RWPE2 (cell line): ENCODE data around the gene NAPB.
"Not testable (repeated sequence)": the region's sequence is repeated elsewhere in the genome, so short reads cannot be mapped to it uniquely, and the experiment has no call there.

ENCODE experiments used
- ATAC-seq: fragments of 200-7000 bp; cut with Tn5 transposase; 3 replicates; pipeline ENCODE4 v1.9.1; 2021; ENCODE audit warnings: low read depth
- DNase-seq: peaks from one replicate; pipeline ENCODE4 v3.0.0-alpha.2; 2020; ENCODE audit warnings: low spot score
- H3K27ac ChIP-seq: fragments of 450-650 bp; 2 replicates; pipeline ENCODE4 v1.5.1; 2017; ENCODE audit warnings: mild to moderate bottlenecking; ENCODE audit not compliant: poor library complexity, severe bottlenecking
- H3K27me3 ChIP-seq: fragments of 250-450 bp; sonication (Bioruptor Pico); 2 replicates; pipeline ENCODE4 v1.5.1; 2021; ENCODE audit warnings: mild to moderate bottlenecking, moderate library complexity; ENCODE audit not compliant: insufficient read depth, poor library complexity, severe bottlenecking
- H3K36me3 ChIP-seq: fragments of 250-450 bp; sonication (Bioruptor Pico); 2 replicates; pipeline ENCODE4 v1.5.1; 2020; ENCODE audit warnings: low read depth, mild to moderate bottlenecking, moderate library complexity
- H3K4me1 ChIP-seq: fragments of 250-450 bp; sonication (Bioruptor Pico); 2 replicates; pipeline ENCODE4 v1.5.1; 2021; ENCODE audit warnings: mild to moderate bottlenecking, moderate library complexity; ENCODE audit not compliant: insufficient read depth, poor library complexity, severe bottlenecking
- H3K4me3 ChIP-seq: fragments of 250-450 bp; sonication (Bioruptor Pico); 2 replicates; pipeline ENCODE4 v1.5.1; 2021; ENCODE audit warnings: mild to moderate bottlenecking, moderate library complexity; ENCODE audit not compliant: severe bottlenecking
- H3K9me3 ChIP-seq: fragments of 250-450 bp; sonication (Bioruptor Pico); 2 replicates; pipeline ENCODE4 v1.5.1; 2021; ENCODE audit warnings: mild to moderate bottlenecking, moderate library complexity; ENCODE audit not compliant: severe bottlenecking
- TF ChIP-seq, protein P1 (sequence below): fragments of 450-650 bp; IDR thresholded peaks from one replicate; pipeline ENCODE4 v1.5.1; 2017; ENCODE audit warnings: mild to moderate bottlenecking, moderate library complexity; ENCODE audit not compliant: poor library complexity, severe bottlenecking

The NAPB gene

GRCh38 chr20:23350196-23350903, 70.9 kb downstream of the NAPB start, which contains the start of gene NXT1:
Gene NXT1, plus strand, starts transcription at chr20:23350791. Its CDS starts 3,251 bp downstream, at chr20:23354042.
- DNase-seq: peak; percentile 97
- Histone ChIP-seq H3K27me3 (no peaks in the 10 kb centered on the region), H3K4me3 (peak within 1 kb of the TSS; percentile 87), H3K9me3 (no peaks in the 10 kb centered on the region), H3K4me1 (peaks cover 13% of the 10 kb centered on the region), H3K36me3 (peaks cover 21% of the 10 kb centered on the region), H3K27ac (peak within 1 kb of the TSS; percentile 91)
- peak; percentile 91 for ATAC-seq
- TF ChIP-seq, protein P1, sequence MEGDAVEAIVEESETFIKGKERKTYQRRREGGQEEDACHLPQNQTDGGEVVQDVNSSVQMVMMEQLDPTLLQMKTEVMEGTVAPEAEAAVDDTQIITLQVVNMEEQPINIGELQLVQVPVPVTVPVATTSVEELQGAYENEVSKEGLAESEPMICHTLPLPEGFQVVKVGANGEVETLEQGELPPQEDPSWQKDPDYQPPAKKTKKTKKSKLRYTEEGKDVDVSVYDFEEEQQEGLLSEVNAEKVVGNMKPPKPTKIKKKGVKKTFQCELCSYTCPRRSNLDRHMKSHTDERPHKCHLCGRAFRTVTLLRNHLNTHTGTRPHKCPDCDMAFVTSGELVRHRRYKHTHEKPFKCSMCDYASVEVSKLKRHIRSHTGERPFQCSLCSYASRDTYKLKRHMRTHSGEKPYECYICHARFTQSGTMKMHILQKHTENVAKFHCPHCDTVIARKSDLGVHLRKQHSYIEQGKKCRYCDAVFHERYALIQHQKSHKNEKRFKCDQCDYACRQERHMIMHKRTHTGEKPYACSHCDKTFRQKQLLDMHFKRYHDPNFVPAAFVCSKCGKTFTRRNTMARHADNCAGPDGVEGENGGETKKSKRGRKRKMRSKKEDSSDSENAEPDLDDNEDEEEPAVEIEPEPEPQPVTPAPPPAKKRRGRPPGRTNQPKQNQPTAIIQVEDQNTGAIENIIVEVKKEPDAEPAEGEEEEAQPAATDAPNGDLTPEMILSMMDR: peak; percentile 10

GRCh38 chr20:23349338-23350195, 71.7 kb downstream of the NAPB start:
- H3K27ac ChIP-seq: peak overlapping the region; percentile 91
- H3K36me3 ChIP-seq: peaks cover 18% of the 10 kb centered on the region
- peaks cover 13% of the 10 kb centered on the region for H3K4me1 ChIP-seq
- H3K27me3 ChIP-seq: no peaks in the 10 kb centered on the region
- DNase-seq (no peak), ATAC-seq (peak; percentile 55)
- H3K9me3 ChIP-seq: no peaks in the 10 kb centered on the region
- TF ChIP-seq, protein P1: peak; percentile 77
- peak overlapping the region; percentile 87 for H3K4me3 ChIP-seq

- ATAC-seq, DNase-seq, H3K9me3 ChIP-seq, H3K4me3 ChIP-seq, H3K27me3 ChIP-seq: not testable (repeated sequence)
- Histone ChIP-seq H3K4me1 (peaks cover 13% of the 10 kb centered on the region), H3K36me3 (peaks cover 14% of the 10 kb centered on the region), H3K27ac (peak overlapping the region; percentile 91)
Measured at GRCh38 chr20:23348510-23348909, 72.8 kb downstream of the NAPB start.

DNA sequence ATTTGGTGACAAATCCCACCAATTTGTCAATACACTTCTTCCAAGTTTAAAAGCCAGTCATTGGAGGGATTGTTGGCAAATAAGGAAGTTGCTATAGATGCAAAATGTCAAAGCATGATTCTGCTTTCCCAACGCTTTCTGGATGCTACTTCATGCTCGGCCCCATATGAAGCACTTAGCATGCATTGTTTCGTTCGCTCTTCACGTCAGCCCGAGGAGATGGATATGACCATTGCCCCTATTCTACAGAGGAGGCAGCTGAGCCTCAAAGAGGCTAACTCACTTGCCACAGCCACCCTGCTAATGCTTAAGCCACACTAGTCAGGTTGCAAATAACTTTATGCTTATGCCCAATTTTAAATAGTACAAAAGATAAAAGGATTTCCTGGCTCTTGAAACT, 73.5 kb downstream of the NAPB start:
- no peaks in the 10 kb centered on the region for H3K9me3 ChIP-seq
- H3K27ac ChIP-seq: no peak overlapping the region
- H3K4me3 ChIP-seq: no peak overlapping the region
- H3K27me3 ChIP-seq: no peaks in the 10 kb centered on the region
- TF ChIP-seq, protein P1: no peak
- DNase-seq (no peak), ATAC-seq (no peak)
- peaks cover 13% of the 10 kb centered on the region for H3K4me1 ChIP-seq
- H3K36me3 ChIP-seq: peaks cover 10% of the 10 kb centered on the region

DNA sequence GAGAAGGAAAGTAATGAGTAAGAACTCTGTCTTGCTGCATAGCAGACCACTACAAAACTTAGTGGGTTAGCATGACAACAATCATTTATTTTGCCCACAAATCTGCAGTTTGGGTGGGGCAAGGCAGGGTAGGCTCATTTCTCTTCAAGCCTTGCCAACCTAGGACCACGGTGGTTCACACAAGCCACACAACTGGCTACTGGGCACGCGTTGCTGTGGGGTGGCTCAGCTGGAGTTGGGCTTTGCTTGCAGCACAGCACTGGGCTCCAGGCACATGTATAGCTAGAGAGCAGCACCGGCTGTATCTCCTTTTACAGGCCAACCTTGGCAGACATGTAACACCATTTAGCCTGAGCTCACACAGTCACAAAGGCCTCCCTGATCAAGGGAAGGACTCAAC, 75.3 kb downstream of the NAPB start:
- ATAC-seq (no peak), DNase-seq (no peak)
- H3K36me3 ChIP-seq: no peaks in the 10 kb centered on the region
- H3K9me3 ChIP-seq: no peaks in the 10 kb centered on the region
- no peak overlapping the region for H3K4me3 ChIP-seq
- no peaks in the 10 kb centered on the region for H3K27me3 ChIP-seq
- TF ChIP-seq, protein P1: no peak
- H3K4me1 ChIP-seq: peaks cover 6% of the 10 kb centered on the region
- H3K27ac ChIP-seq: no peak overlapping the region
